OCI-LY7 (cell line): ENCODE data around the gene PYCARD. TPM values are rescaled to one million over a fixed set of nuclear protein-coding genes. Genes with fewer than 3 reads are reported as not detected.
"Not testable (repeated sequence)": the region's sequence is repeated elsewhere in the genome, so short reads cannot be mapped to it uniquely, and the experiment has no call there.

Experiments used
- BruUV-seq: library from RNA; stranded (reverse); fragments of 400-500 nt; replicated peaks from 2 replicates; lab custom pipeline; 2021; lab: Mats Ljungman, UMichigan
- CTCF ChIA-PET: fragments of 300-600 bp; sonication (Branson Sonifier 250); formaldehyde crosslinking; loops from one replicate; lab custom pipeline; 2022; ENCODE audit warnings: antibody characterized with exemption; ENCODE audit not compliant: unreplicated experiment; lab: Charles Lee
- POLR2A ChIA-PET: fragments of 300-600 bp; sonication (Branson Sonifier 250); formaldehyde crosslinking; loops from one replicate; lab custom pipeline; 2022; ENCODE audit warnings: antibody characterized with exemption; lab: Charles Lee
- DNase-seq: peaks from one replicate; pipeline ENCODE4 v3.0.0-alpha.2; 2015; ENCODE audit warnings: low spot score
- H2AFZ ChIP-seq: fragments of 200-600 bp; sonication (generic), shearing (Covaris generic); 2 replicates; pipeline ENCODE4 v1.6.1; 2014; ENCODE audit warnings: mild to moderate bottlenecking, antibody characterized with exemption, low read length, moderate library complexity
- H3K27ac ChIP-seq: fragments of 200-600 bp; sonication (generic); 2 replicates; pipeline ENCODE4 v1.5.1; 2014; ENCODE audit warnings: mixed run types, low read depth, mild to moderate bottlenecking, moderate library complexity, low read length, inconsistent platforms; ENCODE audit not compliant: poor library complexity, severe bottlenecking
- H3K36me3 ChIP-seq: fragments of 200-600 bp; sonication (generic); 2 replicates; pipeline ENCODE4 v1.6.1; 2014; ENCODE audit warnings: mild to moderate bottlenecking, antibody characterized with exemption, low read length, moderate library complexity, mixed read lengths; ENCODE audit not compliant: insufficient read depth
- H3K4me1 ChIP-seq: fragments of 200-600 bp; sonication (generic); 2 replicates; pipeline ENCODE4 v1.5.1; 2014; ENCODE audit warnings: mild to moderate bottlenecking, low read length; ENCODE audit not compliant: insufficient read depth, poor library complexity, severe bottlenecking
- H3K4me2 ChIP-seq: fragments of 200-600 bp; sonication (generic); 2 replicates; pipeline ENCODE4 v1.6.1; 2014; ENCODE audit warnings: mild to moderate bottlenecking, low read length
- H3K4me3 ChIP-seq: fragments of 200-600 bp; sonication (generic); 2 replicates; pipeline ENCODE4 v1.5.1; 2014; ENCODE audit warnings: mild to moderate bottlenecking, low read depth, low read length; ENCODE audit not compliant: poor library complexity, severe bottlenecking
- H3K79me2 ChIP-seq: fragments of 200-600 bp; sonication (generic); 2 replicates; pipeline ENCODE4 v1.6.1; 2016; ENCODE audit warnings: low read depth, mild to moderate bottlenecking, low read length, moderate library complexity, mixed read lengths; ENCODE audit not compliant: insufficient read depth
- H3K9me2 ChIP-seq: fragments of 200-600 bp; sonication (generic); 2 replicates; pipeline ENCODE4 v1.6.1; 2016; ENCODE audit warnings: mild to moderate bottlenecking, low read length, mixed read lengths; ENCODE audit not compliant: insufficient read depth
- H3K9me3 ChIP-seq: fragments of 200-600 bp; sonication (generic); 2 replicates; pipeline ENCODE4 v1.6.1; 2014; ENCODE audit warnings: mild to moderate bottlenecking, mixed run types, low read length, mixed read lengths
- H4K20me1 ChIP-seq: fragments of 200-600 bp; sonication (generic); 2 replicates; pipeline ENCODE4 v1.6.1; 2014; ENCODE audit warnings: mild to moderate bottlenecking, antibody characterized with exemption, low read length, moderate library complexity, mixed read lengths; ENCODE audit not compliant: insufficient read depth
- CTCF ChIP-seq: fragments of 200-600 bp; sonication (generic); conservative IDR thresholded peaks from 2 replicates; pipeline ENCODE4 v1.5.1; 2014; ENCODE audit warnings: mild to moderate bottlenecking, antibody characterized with exemption, low read length, moderate library complexity, mixed read lengths
- EZH2phosphoT487 ChIP-seq: fragments of 200-600 bp; sonication (generic); IDR thresholded peaks from 2 replicates; pipeline ENCODE4 v1.6.1; 2018; ENCODE audit warnings: low read depth, borderline replicate concordance, mild to moderate bottlenecking, mixed run types, antibody characterized with exemption, low read length, moderate library complexity, mixed read lengths
- intact Hi-C: fragments of 100-400 bp; cut with micrococcal nuclease; formaldehyde crosslinking; loops from one replicate; pipeline ENCODE4 v1.10.0; 2022; ENCODE audit not compliant: unreplicated experiment
- total RNA-seq, 2 experiments: library from RNA; depleted of rRNA in 1 of 2; stranded (reverse); fragments of >200 nt in 1 of 2; shearing (Covaris generic) in 1 of 2; gene quantifications; 2 replicates each; pipeline ENCODE4 v1.2.3, GENCODE V29; 2014 to 2022

The PYCARD gene
- total RNA-seq, 2 experiments from 2014 or later, result 5.5 to 14.8 TPM

- CTCF ChIA-PET, result interaction anchor here (0.5 to 0.9 kb wide), 2 partner anchors 37 to 62 kb away, joined by 3 to 4 read pairs; partner anchors contain the start of gene KAT8
Observed at GRCh38 chr16:31179219-31179746, 23.3 kb downstream of the PYCARD start.

GRCh38 chr16:31177136-31177535, 25.4 kb downstream of the PYCARD start:
- peak overlapping the region; percentile 9 for H3K27ac ChIP-seq
- peaks cover 32% of the 10 kb centered on the region for H3K4me1 ChIP-seq
- H3K4me2 ChIP-seq, result peak overlapping the region; percentile 51
- BruUV-seq, result no TSS peak
- ChIA-PET CTCF (no interaction called here), POLR2A (interaction anchor here (0.6 to 0.9 kb wide), 3 partner anchors 17 to 64 kb away, joined by 3 to 6 read pairs (median 3); no protein-coding TSS in a partner anchor)
- peaks cover 21% of the 10 kb centered on the region for H3K36me3 ChIP-seq
- intact Hi-C loops, result no loop called here
- H3K9me2 ChIP-seq, result no peaks in the 10 kb centered on the region
- DNase-seq, result peak; percentile 58
- H3K79me2 ChIP-seq, result peaks cover 33% of the 10 kb centered on the region
- H3K4me3 ChIP-seq, result no peak overlapping the region
- no peaks in the 10 kb centered on the region for H3K9me3 ChIP-seq
- TF ChIP-seq CTCF, result no peak
- H4K20me1 ChIP-seq, result peaks cover 15% of the 10 kb centered on the region
- peak overlapping the region; percentile 93 for H2AFZ ChIP-seq

More at GRCh38 chr16:31179219-31179746, 23.3 kb downstream of the PYCARD start:
- Histone ChIP-seq H3K9me2 (no peaks in the 10 kb centered on the region), H3K4me3 (peak overlapping the region; percentile 90), H4K20me1 (peaks cover 32% of the 10 kb centered on the region), H3K36me3 (peaks cover 42% of the 10 kb centered on the region), H3K79me2 (peaks cover 54% of the 10 kb centered on the region), H3K4me2 (peak overlapping the region; percentile 80), H3K9me3 (no peaks in the 10 kb centered on the region), H2AFZ (peak overlapping the region; percentile 42; the same call in 1 of the 2 replicates), H3K4me1 (peaks cover 44% of the 10 kb centered on the region), H3K27ac (peak overlapping the region; percentile 81)
- no peak for DNase-seq
- intact Hi-C loops, result loop anchor here (1.0 kb wide), 1 partner anchor 37 kb away; no protein-coding TSS in a partner anchor
- TSS peak; percentile 95 for BruUV-seq
- POLR2A ChIA-PET, result interaction anchor here (1.0 to 1.5 kb wide), 3 partner anchors 23 to 62 kb away, joined by 4 to 10 read pairs (median 6); partner anchors contain the start of genes KAT8 and PYCARD
- TF ChIP-seq EZH2phosphoT487, result no peak
- TF ChIP-seq CTCF, result no peak

- H3K4me2 ChIP-seq, H3K79me2 ChIP-seq, intact Hi-C loops, H3K4me1 ChIP-seq, H3K9me2 ChIP-seq, H3K36me3 ChIP-seq, H2AFZ ChIP-seq, BruUV-seq, DNase-seq, H3K27ac ChIP-seq, H3K9me3 ChIP-seq, CTCF ChIA-PET, POLR2A ChIA-PET, H4K20me1 ChIP-seq, H3K4me3 ChIP-seq: not testable (repeated sequence)
Observed at GRCh38 chr16:31170048-31170447, 32.5 kb downstream of the PYCARD start.
